Measurements from ENCODE around the gene SLC5A9. TPM values are rescaled to one million over a fixed set of nuclear protein-coding genes. Genes with fewer than 3 reads are reported as not detected.
"Not testable (repeated sequence)": the region's sequence is repeated elsewhere in the genome, so short reads cannot be mapped to it uniquely, and the experiment has no call there.

SLC5A9 gene
- not detected in 2 replicates for total RNA-seq (2014; rRNA removed; shearing (Covaris generic))

DNA sequence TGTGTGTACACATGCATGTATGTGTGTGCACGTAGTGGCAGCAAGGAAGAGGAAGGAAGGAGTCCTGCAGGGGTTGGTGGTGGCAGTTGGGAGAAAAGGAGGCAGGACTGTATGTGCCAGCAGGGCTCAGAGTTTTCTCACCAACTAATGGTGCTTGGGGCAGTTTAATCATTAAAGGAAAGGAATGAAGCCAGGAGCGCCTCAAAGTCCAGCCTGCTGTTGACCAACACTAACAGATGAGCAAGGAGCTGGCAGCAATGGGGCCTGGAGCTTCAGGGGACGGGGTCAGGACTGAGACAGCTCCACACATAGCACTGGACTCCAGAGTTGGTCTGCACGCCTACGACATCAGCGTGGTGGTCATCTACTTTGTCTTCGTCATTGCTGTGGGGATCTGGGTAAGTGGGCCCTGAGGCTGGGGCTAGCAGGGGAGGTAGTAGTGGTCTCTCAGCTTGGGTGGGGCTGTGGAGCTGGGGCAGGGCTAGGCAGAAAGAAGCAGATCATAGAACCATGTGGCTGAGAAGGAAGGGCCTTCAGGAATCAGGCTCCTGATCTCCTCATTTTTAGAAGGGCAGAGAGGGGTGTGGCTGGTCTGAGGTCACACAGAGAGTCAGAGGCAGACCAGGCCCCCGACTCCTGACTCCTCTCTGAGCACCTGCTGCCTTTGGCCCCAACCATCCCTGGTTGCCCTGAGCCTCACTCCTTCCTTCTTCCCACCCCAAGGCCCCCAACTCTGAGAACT, at the start of gene SLC5A9:
Gene SLC5A9, plus strand, starts transcription at position 216 of the 742 bp plus-strand sequence. Its CDS starts 21 bp downstream, at position 237.
- DNase-seq (ENCODE audit: low read depth), result no peak

DNA sequence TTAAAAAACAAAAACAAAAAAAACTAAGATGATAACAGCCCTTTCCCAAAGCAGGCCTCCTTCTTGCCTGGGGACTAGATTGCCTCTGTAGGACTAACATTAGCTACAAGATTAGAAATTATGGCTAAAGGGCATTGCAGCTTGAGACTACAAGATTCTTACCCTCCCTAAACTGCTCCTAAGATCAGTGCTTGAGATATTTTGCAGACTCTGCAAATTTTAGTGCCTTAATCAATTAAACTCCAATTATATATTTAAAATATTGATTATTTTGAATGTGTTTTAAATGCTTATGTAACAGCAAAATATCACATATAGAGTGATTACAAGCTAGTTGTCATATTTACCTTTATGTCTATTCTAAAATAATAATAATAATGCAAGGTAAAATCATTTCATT, 47.4 kb upstream of the SLC5A9 start:
- DNase-seq (ENCODE audit: low read depth), result no peak

GRCh38 chr1:48177257-48177656, 45.3 kb upstream of the SLC5A9 start:
- no peak for DNase-seq (ENCODE audit: low read depth)

DNA sequence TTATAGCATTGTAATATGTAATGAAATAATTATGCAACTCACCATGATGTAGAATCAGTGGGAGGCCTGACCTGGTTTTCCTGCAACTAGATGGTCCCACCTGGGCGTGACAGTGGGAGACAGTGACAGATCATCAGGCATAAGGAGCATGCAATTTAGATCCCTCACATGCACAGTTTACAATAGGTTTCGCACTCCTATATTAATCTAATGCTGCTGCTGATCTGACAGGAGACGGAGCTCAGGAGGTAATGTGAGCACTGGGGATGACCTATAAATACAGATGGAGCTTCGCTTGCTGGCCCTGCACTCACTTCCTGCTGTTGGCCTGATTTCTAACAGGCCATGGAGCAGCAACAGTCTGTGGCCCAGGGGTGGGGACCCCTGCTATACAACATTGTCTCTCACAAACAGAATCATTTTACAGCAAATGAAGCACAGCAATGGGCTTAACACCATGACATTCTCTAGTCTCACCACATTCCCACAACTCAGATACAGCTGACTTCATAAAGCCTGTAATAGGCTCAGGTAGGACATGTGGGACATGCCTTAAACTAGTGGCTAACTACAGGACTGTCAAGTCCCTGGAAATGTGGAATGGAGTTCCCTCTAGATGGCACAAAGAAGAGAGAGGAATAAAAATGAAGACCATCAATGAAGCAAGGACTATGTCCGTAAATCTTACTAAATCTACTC, 40.7 kb upstream of the SLC5A9 start:
- no peak for DNase-seq (ENCODE audit: low read depth)

DNA sequence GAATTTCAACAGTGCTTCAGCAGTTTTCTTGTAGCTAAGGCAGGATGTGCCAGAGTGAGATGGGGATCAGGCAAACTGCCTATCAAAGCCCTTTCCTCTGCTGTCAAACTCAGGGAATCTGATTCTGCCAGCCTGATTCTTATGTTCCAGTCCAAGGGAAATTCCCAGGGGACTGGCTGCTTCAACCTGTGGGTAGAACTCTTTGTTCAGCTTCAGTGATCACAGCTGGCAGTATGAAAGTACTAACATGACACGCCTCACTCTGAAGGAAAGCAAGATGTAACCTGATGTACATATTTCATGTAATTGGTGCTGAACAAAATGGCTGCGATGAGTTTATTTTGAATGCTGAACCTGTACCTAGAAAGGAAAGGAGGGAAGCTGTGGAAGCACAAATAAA, 40.1 kb upstream of the SLC5A9 start:
- no peak for DNase-seq (ENCODE audit: low read depth)

DNA sequence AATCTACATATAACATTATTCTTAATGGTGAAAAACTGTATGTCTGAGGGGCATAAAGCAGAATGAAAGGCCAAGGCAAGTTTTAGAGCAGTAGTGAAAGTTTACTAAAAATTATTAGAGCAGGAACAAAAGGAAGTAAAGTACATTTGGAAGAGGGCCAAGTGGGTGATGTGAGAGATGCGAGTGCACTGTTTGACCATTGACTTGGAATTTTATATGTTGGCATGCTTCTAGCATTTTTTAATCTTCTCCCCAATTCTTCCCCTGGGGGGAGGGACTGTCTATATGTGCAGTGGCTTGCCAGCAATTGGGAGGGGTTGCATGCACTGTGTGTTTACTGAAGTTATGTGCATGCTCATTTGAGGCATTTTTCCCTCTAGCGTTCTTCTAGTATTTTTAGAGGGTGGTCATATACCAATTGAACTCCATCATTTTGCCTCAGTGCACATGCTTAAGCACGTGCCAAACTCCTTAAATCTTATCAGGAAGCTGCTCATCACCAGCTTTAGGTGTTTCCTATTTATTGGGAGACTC, 36.1 kb upstream of the SLC5A9 start:
- DNase-seq (ENCODE audit: low read depth), result no peak

DNA sequence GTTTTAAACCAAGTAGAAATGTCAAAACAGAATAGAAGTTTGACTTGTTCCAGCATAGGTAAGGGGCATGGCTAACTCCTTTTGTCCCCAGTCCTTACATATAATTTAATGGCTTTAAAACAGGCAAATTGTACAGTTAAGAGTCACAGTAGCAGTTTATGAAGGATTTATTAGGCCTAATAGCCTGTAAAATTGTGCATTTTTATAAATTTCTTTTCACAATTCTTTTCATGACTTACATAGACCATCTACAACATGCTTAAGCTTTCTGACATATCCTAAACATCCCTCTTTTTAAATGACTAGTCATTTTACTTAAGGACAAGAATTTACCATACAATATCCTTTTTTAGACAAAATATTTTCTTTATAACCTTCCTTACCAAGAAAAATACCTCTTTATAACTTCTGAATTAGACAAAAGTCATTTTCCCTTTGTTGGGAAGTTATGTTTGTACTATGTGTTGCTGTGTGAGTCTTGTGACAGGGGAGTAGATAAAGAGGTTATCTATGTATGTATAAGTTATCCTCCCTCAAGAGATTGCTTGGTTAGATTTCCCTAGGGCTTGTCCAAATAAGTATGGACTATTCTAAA, 34.5 kb upstream of the SLC5A9 start:
- DNase-seq (ENCODE audit: low read depth), result no peak

DNA sequence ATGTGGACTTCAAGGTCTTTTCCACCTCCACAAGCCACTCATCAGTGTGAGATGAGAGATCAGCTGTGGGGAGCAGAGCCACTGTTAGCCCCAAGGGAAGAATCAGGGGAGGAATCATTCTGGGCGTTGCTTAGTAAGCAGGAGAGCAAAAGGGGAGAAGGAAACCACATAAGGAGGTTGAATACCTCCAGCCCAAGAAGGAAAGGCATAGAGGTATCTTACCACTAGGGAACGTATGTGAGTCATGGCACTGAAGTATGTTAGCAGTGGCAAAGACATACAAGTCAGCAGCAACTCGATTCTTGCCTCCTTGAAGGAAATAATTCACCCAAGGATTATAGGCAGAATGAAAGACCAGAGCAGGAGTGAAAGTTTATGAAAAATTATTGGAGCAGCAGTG, 31.6 kb upstream of the SLC5A9 start:
- no peak for DNase-seq (ENCODE audit: low read depth)

GRCh38 chr1:48194801-48195200, 27.7 kb upstream of the SLC5A9 start:
- DNase-seq (ENCODE audit: low read depth), result no peak

- DNase-seq (ENCODE audit: low read depth), result peak; percentile 18
Observed at GRCh38 chr1:48196237-48196636, 26.3 kb upstream of the SLC5A9 start.

DNA sequence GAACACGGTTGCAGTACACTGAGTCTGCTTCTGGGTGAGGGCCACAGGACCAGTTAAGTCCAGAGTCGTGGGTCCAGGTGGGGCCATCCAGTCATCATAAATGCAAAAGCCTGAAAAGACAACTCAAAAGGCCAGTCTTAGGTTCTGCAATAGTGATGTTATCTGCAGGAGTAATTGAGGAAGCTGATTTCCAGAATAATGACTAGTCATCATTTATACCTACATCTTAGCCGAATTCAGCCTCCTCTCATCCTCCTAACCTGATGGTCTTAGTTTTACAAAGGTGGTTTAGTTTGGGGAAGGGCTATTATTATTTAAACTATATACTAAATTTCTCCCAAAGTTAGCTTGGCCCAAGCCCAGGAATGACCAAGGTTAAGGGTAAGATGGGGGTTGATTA, 23.5 kb upstream of the SLC5A9 start:
- no peak for DNase-seq (ENCODE audit: low read depth)

DNA sequence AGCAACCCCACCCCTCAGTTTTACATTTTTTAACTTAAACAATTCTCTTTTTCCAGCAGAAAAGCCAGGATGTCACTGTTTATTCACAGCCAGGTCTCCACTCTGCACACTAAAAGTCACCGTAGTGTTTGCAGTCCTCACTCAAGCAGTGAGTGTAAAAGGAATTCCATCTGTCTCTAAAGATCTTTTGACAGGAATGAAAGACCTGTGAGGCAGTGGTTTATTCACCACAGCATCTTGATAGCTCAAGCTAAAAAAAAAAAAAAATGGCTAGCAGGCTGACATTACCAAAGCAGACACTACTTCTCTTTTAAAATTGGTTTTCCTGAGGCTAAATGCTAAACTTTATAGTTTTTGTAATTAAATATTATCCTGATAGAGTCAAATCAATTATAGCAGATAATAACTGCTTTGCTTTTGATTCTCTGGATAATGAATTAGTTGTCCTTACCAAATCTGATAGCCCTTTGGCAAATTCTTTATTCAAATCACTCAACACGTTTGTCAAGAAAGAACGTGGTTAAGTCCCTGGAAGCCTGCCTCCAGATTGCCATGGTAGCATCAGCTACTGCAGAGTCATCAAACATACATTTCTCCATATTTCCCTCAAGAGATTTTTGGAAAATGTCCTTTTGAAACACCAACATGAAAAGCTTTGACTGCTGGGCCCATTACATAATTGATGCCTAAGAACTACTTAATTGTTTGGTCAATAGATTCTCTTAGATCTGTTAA, 22.2 kb upstream of the SLC5A9 start:
- peak; percentile 16 for DNase-seq (ENCODE audit: low read depth)

DNA sequence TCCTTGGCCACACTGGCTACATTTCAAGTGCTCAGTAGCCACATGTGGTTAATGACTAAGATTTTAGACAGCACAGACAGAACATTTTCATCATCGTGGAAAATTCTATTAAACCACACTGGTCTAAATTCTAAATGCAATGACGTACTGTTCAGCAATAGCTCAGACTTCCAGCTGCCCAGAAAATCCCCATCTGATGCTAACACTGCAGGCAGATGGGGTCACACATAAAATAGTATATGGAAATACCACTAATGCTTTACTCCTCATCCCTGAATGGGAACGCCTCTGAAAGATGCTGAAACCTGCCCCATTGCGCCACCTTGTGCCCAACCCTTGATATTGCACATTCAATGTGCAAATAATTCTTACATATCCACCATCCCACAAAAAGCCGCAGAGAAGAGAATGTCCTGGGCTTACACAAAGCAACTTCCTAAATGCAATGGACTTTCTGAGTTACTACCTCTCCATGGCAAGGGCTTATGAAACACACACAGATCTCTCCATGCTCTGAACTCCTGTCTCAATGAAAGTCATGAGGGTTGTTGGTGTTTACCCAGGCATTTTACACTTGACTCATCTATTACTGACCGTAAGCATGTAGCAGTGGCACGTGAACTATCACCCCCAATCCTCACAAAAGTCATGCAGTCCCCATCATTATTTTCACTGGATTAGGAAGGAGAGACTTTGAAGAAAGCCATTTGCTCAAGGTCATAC, 20.3 kb upstream of the SLC5A9 start:
- DNase-seq (ENCODE audit: low read depth), result peak; percentile 89

- peak; percentile 16 for DNase-seq (ENCODE audit: low read depth)
Observed at GRCh38 chr1:48203287-48203900, 19.1 kb upstream of the SLC5A9 start.

DNA sequence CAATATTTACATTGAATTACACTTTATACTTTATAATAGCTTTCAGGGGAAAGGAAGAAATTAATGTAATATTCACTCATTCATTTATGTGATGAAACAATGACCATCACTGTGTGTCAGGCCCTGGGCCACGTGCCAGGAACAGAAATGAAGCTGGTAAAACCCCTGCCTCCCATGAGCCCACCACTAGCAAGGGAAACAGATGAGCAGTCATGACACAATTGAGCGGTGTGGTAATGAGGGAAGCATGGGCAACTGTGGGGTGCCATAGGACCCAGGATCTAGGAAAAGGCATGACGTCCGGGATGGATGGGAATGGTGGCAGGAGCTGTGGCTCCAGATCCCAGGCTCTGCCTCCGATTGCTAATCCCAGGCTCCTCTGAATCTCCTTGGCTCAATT, 17.0 kb upstream of the SLC5A9 start:
- DNase-seq (ENCODE audit: low read depth), result no peak

DNA sequence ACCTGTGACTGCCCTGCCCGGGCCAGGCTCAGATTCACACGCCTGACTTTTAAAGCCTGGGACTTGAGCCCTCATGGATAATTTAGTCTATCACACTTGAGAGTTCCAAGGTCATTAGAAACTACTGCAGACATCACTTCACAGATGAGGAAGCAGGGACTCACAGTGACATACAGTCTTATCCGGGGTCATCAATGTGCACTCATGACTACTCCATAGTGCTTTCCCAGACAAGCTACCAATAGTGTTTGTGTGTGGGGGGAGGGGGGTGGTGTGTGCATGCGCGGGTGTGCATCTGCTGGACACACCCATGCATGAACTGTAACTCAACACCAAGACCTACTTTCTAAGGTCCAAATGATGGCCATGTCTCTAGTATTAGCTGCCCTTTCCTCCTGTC, 16.1 kb upstream of the SLC5A9 start:
- DNase-seq (ENCODE audit: low read depth), result no peak

DNA sequence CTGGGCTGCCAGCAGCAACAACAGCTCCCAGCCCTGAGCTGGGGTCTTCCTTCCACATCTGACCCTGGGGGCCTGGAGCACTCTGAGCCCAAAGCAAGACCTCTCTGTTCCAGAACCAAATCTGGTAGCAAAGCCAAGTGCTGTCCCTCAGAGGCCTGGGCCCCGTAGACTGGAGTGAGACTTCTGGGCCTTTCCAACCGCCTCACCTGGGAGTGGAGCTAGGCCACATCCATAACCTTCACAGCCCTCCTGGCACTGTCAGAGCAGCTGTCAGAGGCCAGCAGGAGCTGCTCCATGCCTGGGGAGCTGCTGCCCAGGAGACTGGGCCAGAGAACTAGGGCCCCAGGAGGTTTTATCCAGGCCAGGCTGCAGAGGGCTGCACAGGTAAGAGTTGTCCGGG, 15.4 kb upstream of the SLC5A9 start:
- no peak for DNase-seq (ENCODE audit: low read depth)

GRCh38 chr1:48207536-48208075, 14.9 kb upstream of the SLC5A9 start:
- no peak for DNase-seq (ENCODE audit: low read depth)

DNA sequence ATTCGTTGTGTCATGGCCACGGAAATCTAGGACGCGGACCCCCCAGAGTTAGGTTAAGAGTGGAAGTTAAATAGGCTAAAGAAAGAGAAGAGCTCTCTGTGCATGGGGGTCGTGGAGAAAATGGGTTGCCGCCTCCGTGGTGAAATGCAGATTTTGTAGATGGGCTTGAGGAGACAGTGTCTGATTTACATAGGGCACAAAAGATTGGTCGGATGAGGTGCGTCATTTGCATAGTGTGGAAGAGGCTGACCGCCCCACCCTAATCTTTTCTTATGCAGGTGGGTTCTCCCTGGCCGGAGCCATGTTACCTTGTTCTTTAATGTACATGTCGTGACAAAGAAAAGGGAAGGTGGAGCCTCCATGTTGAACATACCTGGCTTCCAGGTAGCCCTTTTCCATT, 14.3 kb upstream of the SLC5A9 start:
- no peak for DNase-seq (ENCODE audit: low read depth)

GRCh38 chr1:48208652-48209051, 13.9 kb upstream of the SLC5A9 start:
- DNase-seq (ENCODE audit: low read depth), result no peak

DNA sequence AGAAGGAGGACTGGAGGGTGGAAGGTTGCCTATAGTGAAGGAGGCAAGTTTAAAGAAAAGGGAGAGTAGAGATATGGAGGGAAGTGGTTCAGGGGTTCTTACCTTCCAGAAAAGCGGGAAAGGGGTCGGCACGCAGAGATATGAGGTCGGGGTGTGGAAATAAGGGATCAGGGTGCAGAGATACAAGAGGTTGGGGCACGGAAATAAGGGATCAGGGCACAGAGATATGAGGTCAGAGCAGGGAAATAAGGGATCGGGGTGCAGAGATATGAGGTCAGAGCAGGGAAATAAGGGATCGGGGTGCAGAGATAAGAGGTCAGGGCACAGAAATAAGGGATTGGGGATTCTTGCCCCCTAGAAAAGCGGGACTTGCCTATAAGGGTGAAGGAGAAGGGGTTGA, 9.1 kb upstream of the SLC5A9 start:
- not testable (repeated sequence) for DNase-seq (ENCODE audit: low read depth)
